Left renal cortex interstitium (tissue), 4 donors: ENCODE measurements around the gene KATNBL1. TPM values are rescaled to one million over a fixed set of nuclear protein-coding genes. Genes with fewer than 3 reads are reported as not detected.
"Not testable (repeated sequence)": the region's sequence is repeated elsewhere in the genome, so short reads cannot be mapped to it uniquely, and the experiment has no call there.

ENCODE experiments used
- DNase-seq, 4 donors: peaks; one replicate each; pipeline ENCODE4 v3.0.0-alpha.2; 2013; ENCODE audit warnings: low read depth in 4 of 4, low spot score in 2 of 4, missing footprints in 1 of 4
- polyA plus RNA-seq, 4 donors: library from polyadenylated mRNA; unstranded; fragments of 120-200 nt; gene quantifications; one replicate each; pipeline ENCODE4 v1.2.1, GENCODE V29; 2013; ENCODE audit not compliant: insufficient read length in 4 of 4

KATNBL1 gene
- polyA plus RNA-seq, 4 donors = 49.1 to 99.3 (median 64.9) TPM

DNA sequence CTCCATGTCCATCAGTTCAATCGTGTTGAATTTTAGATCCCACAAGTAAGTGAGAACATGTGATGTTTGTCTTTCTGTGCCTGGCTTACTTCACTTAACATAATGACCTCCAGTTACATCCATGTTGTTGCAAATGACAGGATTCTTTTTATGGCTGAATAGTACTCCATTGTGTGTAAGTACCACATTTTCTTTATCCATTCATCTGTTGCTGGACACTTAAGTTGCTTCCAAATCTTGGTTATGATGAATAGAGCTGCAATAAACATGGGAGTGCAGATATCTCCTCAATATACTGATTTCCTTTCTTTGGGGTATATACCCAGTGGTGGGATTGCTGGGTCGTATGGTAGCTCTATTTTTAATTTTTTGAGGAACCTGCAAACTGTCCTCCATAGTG, 89.5 kb downstream of the KATNBL1 start:
- not testable (repeated sequence) for DNase-seq

DNA sequence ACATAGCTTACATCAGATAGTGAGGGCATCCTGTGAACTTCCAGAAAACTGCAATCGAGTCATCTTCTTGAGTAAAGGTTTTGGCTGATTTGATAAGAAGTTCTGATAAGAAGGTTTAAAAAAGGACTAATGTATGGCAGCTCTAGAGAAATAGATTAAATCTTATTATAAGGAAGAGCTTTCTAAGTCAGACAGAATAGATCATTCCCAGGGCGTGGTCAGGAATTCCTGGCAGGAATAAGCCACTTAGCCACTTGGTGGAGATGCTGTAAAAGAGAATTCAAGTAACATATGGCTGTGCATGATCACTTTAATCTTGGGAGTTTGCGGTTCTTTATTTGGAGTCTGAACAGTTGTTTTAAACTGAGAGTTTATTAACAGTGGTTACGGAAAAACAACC, 90.6 kb downstream of the KATNBL1 start:
- no peak for DNase-seq

DNA sequence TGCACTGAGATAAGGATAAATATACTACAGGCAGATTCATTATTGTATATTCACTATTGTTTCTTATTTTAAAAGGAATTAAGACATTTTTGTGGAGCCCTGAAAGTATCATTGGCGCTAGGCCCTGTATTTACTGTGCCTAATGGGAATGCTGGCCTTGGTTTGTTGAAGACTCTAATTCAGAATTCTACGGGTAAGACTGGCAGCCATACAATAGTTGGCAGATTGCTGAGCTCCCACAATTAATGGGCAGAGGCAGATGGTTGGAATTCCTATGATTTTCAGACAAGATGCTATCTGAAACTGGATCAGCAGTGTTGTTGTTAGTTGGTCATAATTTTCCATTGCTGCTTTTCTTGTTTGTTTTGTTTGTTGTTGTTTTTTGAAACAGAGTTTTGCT, 93.3 kb downstream of the KATNBL1 start:
- no peak for DNase-seq

DNA sequence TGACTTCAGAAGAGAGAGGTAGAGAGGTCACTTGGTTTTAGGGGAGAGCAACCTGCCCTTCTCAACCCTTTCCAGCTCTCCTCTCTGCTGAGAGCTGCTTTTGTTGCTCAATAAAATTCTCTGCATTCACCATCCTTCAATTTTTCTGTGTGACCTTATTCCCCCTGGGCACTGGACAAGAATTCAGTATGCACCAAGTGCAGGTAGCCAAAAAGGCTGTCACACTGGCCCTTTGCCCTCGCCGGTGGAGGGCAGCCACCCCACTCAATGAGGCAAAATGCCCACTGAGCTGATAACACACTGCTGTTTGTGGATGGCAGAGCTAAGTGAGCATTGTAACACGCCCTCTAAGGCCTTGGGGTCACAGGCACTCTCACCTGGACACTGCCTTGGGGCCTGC, 95.2 kb downstream of the KATNBL1 start:
- no peak for DNase-seq

DNA sequence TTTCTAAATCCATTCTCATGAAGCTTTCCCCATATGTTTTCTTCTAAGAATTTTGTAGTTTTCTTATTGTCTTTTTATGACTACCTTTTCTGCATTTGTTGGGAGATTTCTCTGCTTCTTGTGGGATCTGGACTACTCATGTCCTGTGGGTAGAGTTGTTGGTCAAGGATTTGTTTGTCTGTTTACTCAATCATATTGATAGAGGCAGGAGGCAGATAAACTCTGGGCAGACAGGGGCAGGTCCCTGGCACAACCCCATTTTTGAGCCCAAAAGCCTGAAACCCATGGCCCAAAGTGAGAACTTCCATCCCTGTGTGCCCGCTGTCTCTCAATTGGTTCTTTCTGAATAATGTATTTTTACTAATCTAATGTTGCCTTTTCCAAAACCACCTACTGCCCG, 95.7 kb downstream of the KATNBL1 start:
- no peak for DNase-seq

DNA sequence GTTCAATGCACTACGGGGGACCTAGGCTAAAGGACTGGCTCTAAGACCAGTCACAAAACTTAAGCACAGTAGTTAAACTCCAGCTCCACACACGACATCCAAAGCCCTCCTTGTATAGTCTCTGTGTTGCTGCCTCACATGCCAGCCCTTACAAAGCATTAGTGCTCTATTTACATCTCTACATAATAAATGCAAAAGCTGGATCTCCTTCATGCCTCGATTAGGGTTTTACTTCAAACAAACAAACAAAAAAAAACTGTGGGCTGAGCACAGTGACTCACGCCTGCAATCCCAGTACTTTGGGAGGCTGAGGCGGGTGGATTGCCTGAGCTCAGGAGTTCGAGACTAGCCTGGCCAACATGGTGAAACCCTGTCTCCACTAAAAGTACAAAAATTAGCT, 98.4 kb downstream of the KATNBL1 start:
- DNase-seq = no peak

DNA sequence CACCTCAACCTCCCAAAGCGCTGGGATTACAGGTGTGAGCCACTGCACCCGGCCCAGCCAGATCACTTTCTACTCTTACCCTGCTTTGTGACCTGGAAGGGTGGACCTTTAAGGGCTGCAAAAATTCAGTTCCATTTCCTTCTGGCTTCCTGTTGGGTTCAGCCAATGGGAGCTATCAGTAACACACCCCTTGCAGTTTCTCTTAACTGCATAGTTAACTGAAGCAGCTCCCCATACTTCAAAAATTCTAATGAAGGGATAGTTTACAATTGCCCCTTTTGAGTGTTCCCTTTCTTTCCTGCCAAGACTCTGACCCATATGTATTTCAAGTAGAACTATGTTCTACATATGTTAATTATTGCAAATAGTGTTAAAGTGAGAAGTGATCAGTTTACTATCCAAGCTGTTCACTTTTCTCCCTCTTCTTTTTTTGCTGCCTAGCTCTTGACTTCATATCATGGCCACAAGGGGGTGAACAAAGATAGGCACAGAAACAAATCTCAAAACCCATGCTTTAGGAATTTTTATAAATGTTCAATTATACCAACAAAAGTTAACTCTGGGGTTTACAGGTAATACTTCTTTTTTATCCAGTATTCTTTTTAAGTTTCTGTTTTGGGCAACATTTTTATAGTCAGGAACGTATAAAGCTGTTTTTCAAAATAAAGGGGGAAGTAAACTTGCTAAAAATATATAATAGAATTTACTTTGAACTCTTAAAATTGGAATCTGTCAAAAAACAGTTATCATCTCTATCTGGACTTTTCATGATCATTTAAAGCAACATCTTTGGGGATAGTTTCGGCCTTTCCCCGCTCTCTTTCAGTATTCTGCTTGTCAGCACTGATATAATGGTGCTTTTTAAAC, 99.9 kb downstream of the KATNBL1 start:
- DNase-seq = peak in 1 of 4 donors; percentile 23

DNA sequence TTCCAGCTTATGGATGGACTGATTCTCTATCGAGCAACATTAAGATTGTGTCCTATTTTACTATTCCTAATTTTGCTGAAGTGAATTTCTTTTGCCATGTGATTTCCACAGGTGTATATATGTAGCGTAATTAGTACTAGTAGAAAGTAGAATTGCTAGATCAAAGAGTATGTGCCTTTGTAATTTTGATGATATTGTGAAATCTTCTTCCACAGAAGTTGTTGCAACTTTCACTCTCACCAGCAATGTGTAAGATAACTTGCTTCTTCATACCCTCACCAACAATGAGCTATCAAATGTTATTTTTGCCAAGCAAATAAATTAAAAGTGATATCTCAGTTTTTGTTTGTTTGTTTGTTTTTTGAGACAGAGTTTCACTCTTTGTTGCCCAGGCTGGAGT, 102.6 kb downstream of the KATNBL1 start:
- no peak for DNase-seq

DNA sequence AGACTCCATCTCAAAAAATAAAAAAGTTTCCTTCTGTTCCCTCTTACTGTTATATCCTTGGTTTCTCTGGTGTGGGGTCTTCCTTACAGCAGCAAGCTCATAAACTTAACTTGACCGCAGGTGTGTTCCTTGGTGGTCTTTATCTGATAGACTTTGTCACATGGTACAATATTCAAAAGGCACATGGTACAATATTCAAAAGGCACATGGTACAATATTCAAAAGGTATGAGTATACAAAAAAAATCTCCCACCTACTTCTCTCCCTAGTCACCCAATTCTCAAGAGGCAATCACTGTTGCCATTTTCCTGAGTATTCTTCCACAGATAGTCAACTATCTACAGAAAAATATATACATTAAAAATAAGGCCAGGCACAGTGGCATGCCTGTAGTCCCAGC, 103.5 kb downstream of the KATNBL1 start:
- no peak for DNase-seq

DNA sequence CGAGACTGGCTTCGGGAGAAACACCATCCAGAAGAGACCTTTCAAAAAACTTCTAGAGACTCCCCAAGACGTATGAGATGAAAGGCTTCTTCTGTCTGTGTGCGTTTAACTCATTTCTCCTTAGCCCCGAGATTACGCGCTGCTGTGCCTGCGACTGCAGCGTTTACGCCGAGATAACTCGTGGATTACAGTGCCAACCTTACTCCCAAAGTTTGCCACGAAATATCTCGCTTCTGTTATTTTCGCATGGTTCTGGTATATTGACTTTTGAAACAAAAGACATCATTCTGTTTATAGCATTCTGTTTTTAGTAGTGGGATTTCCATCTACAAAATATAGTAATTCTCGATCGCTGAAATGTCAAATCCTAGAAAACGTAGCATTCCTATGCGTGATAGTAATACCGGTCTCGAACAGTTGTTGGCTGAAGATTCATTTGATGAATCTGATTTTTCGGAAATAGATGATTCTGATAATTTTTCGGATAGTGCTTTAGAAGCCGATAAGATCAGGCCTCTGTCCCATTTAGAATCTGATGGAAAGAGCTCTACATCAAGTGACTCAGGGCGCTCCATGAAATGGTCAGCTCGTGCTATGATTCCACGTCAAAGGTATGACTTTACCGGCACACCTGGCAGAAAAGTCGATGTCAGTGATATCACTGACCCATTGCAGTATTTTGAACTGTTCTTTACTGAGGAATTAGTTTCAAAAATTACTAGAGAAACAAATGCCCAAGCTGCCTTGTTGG, 107.5 kb downstream of the KATNBL1 start:
- no peak for DNase-seq

DNA sequence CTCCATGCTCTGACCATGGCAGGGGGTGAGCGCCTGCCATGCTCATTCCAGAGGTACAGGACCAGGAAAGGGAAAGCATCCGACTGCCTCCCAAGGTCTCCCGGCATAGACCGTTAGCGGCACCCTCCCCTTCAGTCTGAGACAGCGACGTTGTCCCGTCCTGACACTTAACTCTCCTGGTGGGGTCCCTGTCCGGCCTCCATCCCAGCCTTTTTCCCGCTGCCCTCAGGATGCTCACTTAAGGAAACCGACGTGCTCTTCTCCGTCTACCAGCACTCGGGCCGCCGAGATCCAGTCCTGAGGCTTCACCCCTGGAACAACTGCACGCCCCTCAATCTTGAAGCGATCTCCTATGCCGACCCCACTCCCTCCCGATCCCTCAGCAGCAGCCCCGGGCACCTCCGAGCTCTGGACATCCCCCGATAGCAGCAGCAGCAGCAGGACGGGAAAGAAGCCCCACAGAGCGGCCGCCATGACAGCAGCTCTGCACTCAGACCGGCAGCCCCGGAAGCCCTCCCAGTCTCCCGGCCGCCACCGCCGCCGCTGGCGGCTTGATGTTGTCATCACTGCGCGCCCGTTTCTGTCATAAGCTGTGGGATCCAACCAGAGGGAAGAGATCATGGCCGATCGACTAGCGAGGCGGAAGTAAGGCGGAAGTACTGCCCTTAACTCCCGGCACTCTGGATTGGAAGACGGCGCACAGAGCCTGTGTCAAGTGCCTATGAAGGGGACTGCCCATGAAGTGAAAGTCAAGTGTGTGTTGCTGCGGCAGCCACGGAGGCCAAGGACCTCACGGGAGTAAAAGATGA, 108.3 kb downstream of the KATNBL1 start, which contains the start of the genes EMC7 and PGBD4:
Gene EMC7, minus strand, starts transcription at position 497 of the 809 bp plus-strand sequence. Its CDS starts 23 bp downstream, at position 474.
Gene PGBD4, plus strand, starts transcription at position 718 of the 809 bp plus-strand sequence. CDS start 449 bp downstream, outside the sequence.
- DNase-seq = peak; percentile 96 to 98 (median 96)

DNA sequence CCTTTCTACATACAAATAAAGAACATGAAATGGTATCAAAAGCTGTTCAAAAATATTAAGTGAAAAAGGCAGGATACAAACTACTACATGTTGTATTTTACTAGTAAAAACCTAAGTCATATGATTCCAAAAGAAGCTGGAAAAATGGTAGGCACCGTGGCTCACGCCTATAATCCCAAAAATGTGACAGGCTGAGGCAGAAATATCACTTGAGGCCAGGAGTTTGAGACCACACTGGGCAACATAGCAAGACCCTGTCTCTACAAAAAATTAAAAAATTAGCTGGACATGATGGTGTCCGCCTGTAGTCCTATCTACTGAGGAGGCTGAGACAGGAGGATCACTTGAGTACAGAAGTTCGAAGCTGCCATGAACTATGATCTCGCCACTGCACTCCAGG, 110.0 kb downstream of the KATNBL1 start:
- no peak for DNase-seq

Other genes starting within 250 kb of the KATNBL1 start
- under 1 TPM; 0.16 to 0.44 (median 0.31) TPM for gene CHRM5, start 241.6 kb downstream of the KATNBL1 start, polyA plus RNA-seq
- gene AVEN, start 170.9 kb downstream of the KATNBL1 start, polyA plus RNA-seq = 10 to 100 TPM; 15.3 to 16.6 (median 15.8) TPM
- 100 to 1,000 TPM in 1 of 4 donors, 10 to 100 TPM in 3; 77.3 to 103 (median 83.4) TPM for gene EMC7, start 108.2 kb downstream of the KATNBL1 start, polyA plus RNA-seq
- gene PGBD4, start 108.0 kb downstream of the KATNBL1 start, polyA plus RNA-seq = 1 to 10 TPM; 1.6 to 2.6 (median 2.3) TPM
- 100 to 1,000 TPM; 115 to 139 (median 131) TPM for gene EMC4, start 14.9 kb upstream of the KATNBL1 start, polyA plus RNA-seq
- 10 to 100 TPM; 16.6 to 29.3 (median 24.0) TPM for gene SLC12A6, start 127.7 kb upstream of the KATNBL1 start, polyA plus RNA-seq
- 100 to 1,000 TPM; 117 to 152 (median 136) TPM for gene NOP10, start 133.0 kb upstream of the KATNBL1 start, polyA plus RNA-seq
- gene NUTM1, start 133.2 kb upstream of the KATNBL1 start, polyA plus RNA-seq = under 1 TPM in 2 of 4 donors, not detected in 2; 0.08 TPM
- gene LPCAT4, start 157.1 kb upstream of the KATNBL1 start, polyA plus RNA-seq = 10 to 100 TPM; 31.0 to 56.7 (median 43.3) TPM
- 100 to 1,000 TPM in 2 of 4 donors, 10 to 100 TPM in 2; 35.5 to 237 (median 84.1) TPM for gene GOLGA8A, start 227.7 kb upstream of the KATNBL1 start, polyA plus RNA-seq